ENCODE results near the gene CYBC1.

GRCh38 chr17:82465023-82465603 is 14.6 kb upstream of the CYBC1 start:
- TF ChIP-seq CTCF (IDR thresholded peaks at IDR 0.05; ENCODE audit: low read depth, low read length, poor library complexity, severe bottlenecking) (no peak), EZH2phosphoT487 (IDR thresholded peaks at IDR 0.05; ENCODE audit: borderline replicate concordance, low read length) (no peak)
